GM12891 (cell line): ENCODE data around the gene GRAP.

ENCODE experiments used
- PAX5 ChIP-seq: IDR thresholded peaks from 2 replicates; pipeline ENCODE4 v1.6.1; 2011; ENCODE audit warnings: low read length, moderate library complexity, mild to moderate bottlenecking; ENCODE audit not compliant: insufficient read depth, severe bottlenecking
- POLR2A ChIP-seq: IDR thresholded peaks from 2 replicates; pipeline ENCODE4 v1.6.1; 2011; ENCODE audit warnings: low read depth, low read length, control low read depth
- POLR2AphosphoS5 ChIP-seq: IDR thresholded peaks from 2 replicates; pipeline ENCODE4 v1.6.1; 2011; ENCODE audit warnings: low read depth, low read length, control low read depth
- POU2F2 ChIP-seq: IDR thresholded peaks from 2 replicates; pipeline ENCODE4 v1.6.1; 2011; ENCODE audit warnings: low read depth, mild to moderate bottlenecking, control low read depth, low read length, moderate library complexity
- SPI1 ChIP-seq: IDR thresholded peaks from 2 replicates; pipeline ENCODE4 v1.6.1; 2011; ENCODE audit warnings: low read depth, low read length, control low read depth
- TAF1 ChIP-seq: IDR thresholded peaks from 2 replicates; pipeline ENCODE4 v1.6.1; 2011; ENCODE audit warnings: low read depth, low read length, control low read depth

DNA sequence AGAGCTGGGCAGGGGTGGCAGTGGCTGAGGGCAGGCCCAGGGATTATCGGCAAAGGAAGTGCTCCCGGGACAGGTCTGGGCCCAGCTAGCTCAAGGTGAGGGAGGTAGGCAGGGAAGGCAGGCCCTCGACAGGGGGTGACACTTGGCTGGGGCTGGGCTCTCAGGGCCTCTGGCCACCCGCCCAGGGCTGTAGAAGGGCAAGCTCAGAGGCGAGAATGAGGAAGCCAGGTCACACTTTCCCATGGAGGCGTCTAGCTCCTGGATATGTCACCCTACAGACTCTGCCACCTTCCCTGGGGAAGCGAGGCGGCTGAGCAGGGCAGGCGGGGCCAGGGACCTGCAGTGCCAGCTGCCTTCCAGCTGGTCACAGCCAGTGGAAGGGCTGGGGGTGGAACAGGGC lies 61.3 kb downstream of the GRAP start:
- TF ChIP-seq POLR2A (no peak), POLR2AphosphoS5 (no peak), TAF1 (no peak), SPI1 (no peak), PAX5 (no peak), POU2F2 (no peak)
